ENCODE results near the gene LARGE1. TPM values are rescaled to one million over a fixed set of nuclear protein-coding genes. Genes with fewer than 3 reads are reported as not detected.

The LARGE1 gene
- total RNA-seq, 2 donors from 2014 or later = 29.5 to 42.1 TPM

GRCh38 chr22:33557836-33558235, 362.4 kb downstream of the LARGE1 start:
- no peak overlapping the region for H3K27ac ChIP-seq
- no peak for ATAC-seq (ENCODE audit: insufficient number of reproducible peaks, low FRiP score, low read depth)
- no peak for TF ChIP-seq CTCF (IDR thresholded peaks at IDR 0.05)
- no peaks in the 10 kb centered on the region for H3K4me1 ChIP-seq (ENCODE audit: control insufficient read depth in 1 of 2, low read depth in 2 of 2)
- H3K9me3 ChIP-seq = no peaks in the 10 kb centered on the region
- H3K36me3 ChIP-seq = no peaks in the 10 kb centered on the region
- no peaks in the 10 kb centered on the region for H3K27me3 ChIP-seq (replicated peaks; ENCODE audit: insufficient read depth)
- no peak for DNase-seq (ENCODE audit: low spot score)
- no peak overlapping the region for H3K4me3 ChIP-seq

- no peak for DNase-seq (ENCODE audit: low spot score)
- H3K9me3 ChIP-seq = no peaks in the 10 kb centered on the region
- no peaks in the 10 kb centered on the region for H3K36me3 ChIP-seq
- no peak for TF ChIP-seq CTCF (IDR thresholded peaks at IDR 0.05)
- H3K27ac ChIP-seq = no peak overlapping the region
- H3K4me1 ChIP-seq (ENCODE audit: control insufficient read depth in 1 of 2, low read depth in 2 of 2) = no peaks in the 10 kb centered on the region
- no peaks in the 10 kb centered on the region for H3K27me3 ChIP-seq (replicated peaks; ENCODE audit: insufficient read depth)
- no peak overlapping the region for H3K4me3 ChIP-seq
- no peak for ATAC-seq (ENCODE audit: insufficient number of reproducible peaks, low FRiP score, low read depth)
Observed at GRCh38 chr22:33555814-33556522, 364.3 kb downstream of the LARGE1 start.

DNA sequence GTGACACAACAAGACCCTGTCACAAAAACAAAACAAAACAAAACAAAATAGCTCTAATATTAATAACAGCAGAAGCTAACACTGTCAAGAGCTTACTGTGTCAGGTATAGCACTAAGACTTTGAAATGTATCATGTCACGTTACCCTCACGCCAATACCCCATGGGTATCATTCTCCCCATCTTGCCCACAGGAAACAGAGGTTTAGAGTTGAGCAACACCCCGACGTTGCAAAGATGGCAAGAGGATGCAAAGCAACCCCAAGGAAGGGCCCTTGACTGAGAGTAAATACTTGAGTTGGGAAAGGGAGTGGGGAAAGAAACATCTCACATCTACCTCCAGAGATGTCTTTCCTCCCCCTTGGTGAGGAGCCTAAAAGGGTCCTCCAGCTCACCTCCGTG, 366.8 kb downstream of the LARGE1 start:
- Histone ChIP-seq H3K36me3 (no peaks in the 10 kb centered on the region), H3K27ac (no peak overlapping the region), H3K9me3 (no peaks in the 10 kb centered on the region), H3K4me1 (ENCODE audit: control insufficient read depth in 1 of 2, low read depth in 2 of 2) (no peaks in the 10 kb centered on the region), H3K4me3 (no peak overlapping the region), H3K27me3 (replicated peaks; ENCODE audit: insufficient read depth) (no peaks in the 10 kb centered on the region)
- ATAC-seq (ENCODE audit: insufficient number of reproducible peaks, low FRiP score, low read depth) = no peak
- DNase-seq (ENCODE audit: low spot score) = no peak
- TF ChIP-seq CTCF (IDR thresholded peaks at IDR 0.05) = no peak

- Histone ChIP-seq H3K4me3 (no peak overlapping the region), H3K4me1 (ENCODE audit: control insufficient read depth in 1 of 2, low read depth in 2 of 2) (peaks cover 8 to 18% of the 10 kb centered on the region in 2 donors), H3K27me3 (replicated peaks; ENCODE audit: insufficient read depth) (no peaks in the 10 kb centered on the region), H3K27ac (no peak overlapping the region), H3K9me3 (no peaks in the 10 kb centered on the region), H3K36me3 (no peaks in the 10 kb centered on the region)
- DNase-seq (ENCODE audit: low spot score) (no peak), ATAC-seq (ENCODE audit: insufficient number of reproducible peaks, low FRiP score, low read depth) (no peak)
- TF ChIP-seq CTCF (IDR thresholded peaks at IDR 0.05) = no peak
Observed at GRCh38 chr22:33544707-33545106, 375.6 kb downstream of the LARGE1 start.

DNA sequence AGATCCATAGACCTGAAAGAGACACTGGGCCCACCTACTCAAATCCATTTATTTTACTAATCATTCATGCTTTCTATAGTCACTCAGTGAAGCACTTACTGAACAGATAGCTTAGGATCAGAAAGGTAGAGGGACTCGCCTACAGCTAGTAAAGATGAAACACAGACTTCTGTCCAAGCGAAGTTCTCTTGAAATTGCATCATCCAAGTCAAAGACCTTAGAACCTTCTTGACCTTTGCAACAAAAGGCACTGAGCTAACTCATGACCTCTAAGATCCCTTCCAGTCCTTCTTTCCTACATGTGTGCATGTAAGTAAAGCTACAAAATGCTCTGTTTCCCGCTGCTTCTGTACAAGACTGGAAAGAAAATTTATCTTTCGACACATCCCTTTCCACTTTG, 377.6 kb downstream of the LARGE1 start:
- Histone ChIP-seq H3K27ac (no peak overlapping the region), H3K4me3 (no peak overlapping the region), H3K36me3 (no peaks in the 10 kb centered on the region), H3K27me3 (replicated peaks; ENCODE audit: insufficient read depth) (no peaks in the 10 kb centered on the region), H3K4me1 (ENCODE audit: control insufficient read depth in 1 of 2, low read depth in 2 of 2) (peaks cover 8 to 26% of the 10 kb centered on the region in 2 donors), H3K9me3 (no peaks in the 10 kb centered on the region)
- DNase-seq (ENCODE audit: low spot score) (no peak), ATAC-seq (ENCODE audit: insufficient number of reproducible peaks, low FRiP score, low read depth) (no peak)
- TF ChIP-seq CTCF (IDR thresholded peaks at IDR 0.05) = no peak
